Measurements from ENCODE around the gene SHISA9.

- no peak for TF ChIP-seq CTCF (IDR thresholded peaks at IDR 0.05)
- no peak for TF ChIP-seq ZFX (IDR thresholded peaks at IDR 0.05; ENCODE audit: borderline replicate concordance)
Measured at GRCh38 chr16:12965274-12965804, 63.9 kb downstream of the SHISA9 start.

Measured in 22Rv1 (cell line).